Natural killer cell treated with Interleukin-12 subunit alpha and Interleukin-12 subunit beta and Interleukin-15 and Interleukin-18, amount 100 ng/mL, for 72 hours (primary cell): ENCODE data around the gene LCE5A. TPM values are rescaled to one million over a fixed set of nuclear protein-coding genes. Genes with fewer than 3 reads are reported as not detected.
A peak's percentile ranks its signal among the peaks of the same experiment; 100 is the strongest.
"Not testable (repeated sequence)": the region's sequence is repeated elsewhere in the genome, so short reads cannot be mapped to it uniquely, and the experiment has no call there.

Experiments
- ATAC-seq, 2 donors: fragments of 150-1000 bp; cut with Tn5 transposase in 1 of 2; sonication (Bioruptor Pico), chemical (Tn5 transposase) in 1 of 2; 2 replicates each; pipeline ENCODE4 v1.10.0; 2021
- DNase-seq: peaks from one replicate; pipeline ENCODE4 v3.0.0; 2022; ENCODE audit warnings: low spot score
- H3K27ac Mint-ChIP-seq, 2 donors: 1 replicate in 1 of 2; 2 replicates in 1 of 2; pipeline ENCODE4 v1.8.0; 2022; ENCODE audit warnings: mixed read lengths in 2 of 2, mild to moderate bottlenecking in 1 of 2, moderate library complexity in 1 of 2
- H3K27me3 Mint-ChIP-seq, 2 donors: 1 replicate in 1 of 2; 2 replicates in 1 of 2; pipeline ENCODE4 v1.8.0; 2022; ENCODE audit warnings: mixed read lengths in 2 of 2
- H3K36me3 Mint-ChIP-seq: one replicate; pipeline ENCODE4 v1.8.0; 2022; ENCODE audit warnings: mixed read lengths
- H3K4me1 Mint-ChIP-seq, 2 donors: 1 replicate in 1 of 2; 2 replicates in 1 of 2; pipeline ENCODE4 v1.8.0; 2022; ENCODE audit warnings: low read depth in 2 of 2, mixed read lengths in 2 of 2, mild to moderate bottlenecking in 1 of 2
- H3K4me3 Mint-ChIP-seq: one replicate; pipeline ENCODE4 v1.8.0; 2022; ENCODE audit warnings: mixed read lengths
- H3K9me3 Mint-ChIP-seq: 2 replicates; pipeline ENCODE4 v1.8.0; 2022; ENCODE audit warnings: mixed read lengths
- total RNA-seq, 2 donors: library from RNA; stranded (reverse); gene quantifications; one replicate each; pipeline ENCODE4 v1.2.3, GENCODE V29; 2022

Gene LCE5A
- total RNA-seq: not detected

GRCh38 chr1:152510503-152510902 lies at the start of gene LCE5A:
LCE5A (plus strand) TSS chr1:152510803; CDS start chr1:152511535, 732 bp downstream.
- Mint-ChIP-seq H3K27me3 (peaks cover 36 to 56% of the 10 kb centered on the region in 2 donors), H3K36me3 (no peaks in the 10 kb centered on the region), H3K9me3 (no peaks in the 10 kb centered on the region), H3K27ac (no peak within 1 kb of the TSS), H3K4me3 (no peak within 1 kb of the TSS), H3K4me1 (no peaks in the 10 kb centered on the region)
- ATAC-seq (no peak), DNase-seq (no peak)

DNA sequence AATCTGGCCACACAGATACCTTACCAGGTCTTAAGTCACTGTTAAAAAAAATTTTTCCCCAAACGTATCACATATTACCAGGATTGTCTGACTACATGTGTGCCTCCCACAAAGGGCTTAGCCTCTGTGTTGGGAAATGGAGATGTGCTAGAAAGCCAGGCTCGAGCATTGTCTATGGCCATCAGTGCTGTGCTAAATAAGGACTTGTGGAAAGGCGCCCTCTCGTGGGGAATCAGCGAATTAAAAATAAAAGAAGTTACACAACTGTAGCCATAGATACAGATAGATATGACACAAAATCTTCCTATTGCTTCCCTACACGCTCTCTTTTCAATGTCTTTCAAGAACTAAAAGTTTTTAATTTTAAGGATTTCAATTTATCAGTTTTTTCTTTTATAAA lies 49.1 kb upstream of the LCE5A start:
- Mint-ChIP-seq H3K4me3 (no peak overlapping the region), H3K36me3 (peaks cover 5% of the 10 kb centered on the region)

DNA sequence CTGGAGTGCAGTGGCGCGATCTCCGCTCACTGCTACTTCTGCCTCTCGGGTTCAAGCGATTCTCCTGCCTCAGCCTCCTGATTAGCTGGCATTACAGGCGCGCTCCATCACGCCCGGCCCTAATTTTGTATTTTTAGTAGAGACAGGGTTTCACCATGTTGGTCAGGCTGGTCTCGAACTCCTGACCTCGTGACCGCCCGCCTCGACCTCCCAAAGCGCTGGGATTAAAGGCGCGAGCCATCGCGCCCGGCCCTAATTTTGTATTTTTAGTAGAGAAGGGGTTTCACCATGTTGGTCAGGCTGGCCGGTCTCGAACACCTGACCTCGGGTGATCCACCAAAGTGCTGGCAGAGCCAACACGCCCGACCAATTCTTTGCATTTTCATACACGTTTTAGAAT lies 48.0 kb upstream of the LCE5A start:
- Mint-ChIP-seq H3K36me3 (peaks cover 12% of the 10 kb centered on the region), H3K4me3 (no peak overlapping the region), H3K9me3 (no peaks in the 10 kb centered on the region), H3K27me3 (peaks cover 13 to 24% of the 10 kb centered on the region in 2 donors), H3K27ac (no peak overlapping the region), H3K4me1 (peaks cover 24 to 27% of the 10 kb centered on the region in 2 donors)
- no peak for ATAC-seq
- DNase-seq: no peak

More for the DNA sequence above, 49.1 kb upstream of the LCE5A start:
- H3K9me3 Mint-ChIP-seq: no peaks in the 10 kb centered on the region
- ATAC-seq (peak; percentile 43 to 45), DNase-seq (peak; percentile 71)
- H3K4me1 Mint-ChIP-seq: peaks cover 24 to 27% of the 10 kb centered on the region in 2 donors
- peaks cover 8 to 16% of the 10 kb centered on the region in 2 donors for H3K27me3 Mint-ChIP-seq
- peak overlapping the region; percentile 47 to 80 for H3K27ac Mint-ChIP-seq

- no peak overlapping the region for H3K27ac Mint-ChIP-seq
- no peak overlapping the region for H3K4me3 Mint-ChIP-seq
- ATAC-seq (no peak), DNase-seq (no peak)
- peaks cover 23 to 36% of the 10 kb centered on the region in 2 donors for H3K27me3 Mint-ChIP-seq
- H3K4me1 Mint-ChIP-seq: peaks cover 4 to 5% of the 10 kb centered on the region in 2 donors
- H3K9me3 Mint-ChIP-seq: no peaks in the 10 kb centered on the region
- peaks cover 14% of the 10 kb centered on the region for H3K36me3 Mint-ChIP-seq
Observed at GRCh38 chr1:152466217-152466616, 44.4 kb upstream of the LCE5A start.

GRCh38 chr1:152473887-152474537 lies 36.6 kb upstream of the LCE5A start:
- Mint-ChIP-seq H3K27me3 (peaks cover 0 to 5% of the 10 kb centered on the region in 2 donors), H3K4me1 (peaks cover 0 to 3% of the 10 kb centered on the region in 2 donors)

DNA sequence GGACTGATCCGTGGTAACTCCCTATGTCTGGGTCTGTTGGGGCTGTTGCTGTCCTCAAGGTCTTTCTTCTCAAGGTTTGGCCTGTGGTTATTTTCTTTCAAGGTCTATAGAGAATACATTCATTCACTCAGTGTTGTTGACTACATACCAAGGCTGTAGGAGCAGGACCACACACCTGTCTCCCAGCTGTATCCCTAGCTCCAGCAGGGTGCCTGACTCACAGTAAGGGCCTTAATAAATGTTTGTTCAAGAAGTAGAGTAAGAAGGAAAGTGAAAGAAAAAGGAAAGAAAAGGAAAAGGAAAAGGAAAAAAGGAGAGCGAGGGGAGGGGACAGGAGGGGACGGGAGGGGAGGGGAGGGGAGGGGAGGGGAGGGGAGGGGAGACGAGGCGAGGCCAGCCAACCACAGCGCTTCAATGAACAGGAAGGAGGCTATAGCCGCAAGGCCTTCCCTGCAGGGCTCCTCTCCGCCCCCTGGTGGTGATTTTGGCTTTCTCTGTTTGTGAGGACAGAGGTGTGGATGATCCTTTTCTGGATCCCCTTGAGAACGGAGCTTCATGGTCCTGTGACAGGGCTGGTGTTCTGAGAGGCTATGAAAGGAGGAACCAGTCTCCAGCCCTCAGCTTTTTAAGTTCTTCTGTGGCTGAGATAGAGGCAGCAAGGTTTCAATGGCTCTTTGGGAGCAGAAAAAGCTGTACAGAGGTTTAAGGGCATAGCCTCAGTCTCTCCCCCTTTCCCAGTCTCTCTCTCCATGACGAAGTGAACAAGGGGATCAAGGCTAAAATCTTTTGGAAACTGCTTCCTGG lies 30.6 kb upstream of the LCE5A start:
- H3K27ac Mint-ChIP-seq: peak overlapping the region in 1 of 2 donors; percentile 80
- peaks cover 10% of the 10 kb centered on the region for H3K9me3 Mint-ChIP-seq
- peak overlapping the region; percentile 5 for H3K4me3 Mint-ChIP-seq
- peaks cover 7% of the 10 kb centered on the region for H3K36me3 Mint-ChIP-seq
- peaks cover 0 to 5% of the 10 kb centered on the region in 2 donors for H3K27me3 Mint-ChIP-seq
- H3K4me1 Mint-ChIP-seq: peaks cover 6 to 7% of the 10 kb centered on the region in 2 donors
- peak; percentile 65 to 81 for ATAC-seq
- DNase-seq: peak; percentile 72

More at GRCh38 chr1:152473887-152474537, 36.6 kb upstream of the LCE5A start:
- Mint-ChIP-seq H3K4me3 (no peak overlapping the region), H3K36me3 (peaks cover 7% of the 10 kb centered on the region), H3K9me3 (peaks cover 13% of the 10 kb centered on the region), H3K27ac (no peak overlapping the region)
- ATAC-seq (no peak), DNase-seq (no peak)

GRCh38 chr1:152481869-152482664 lies 28.5 kb upstream of the LCE5A start:
- Mint-ChIP-seq H3K36me3 (peaks cover 3% of the 10 kb centered on the region), H3K9me3 (peaks cover 8% of the 10 kb centered on the region), H3K27ac (no peak overlapping the region), H3K27me3 (peaks cover under 1 to 7% of the 10 kb centered on the region in 2 donors), H3K4me1 (peaks cover 6 to 7% of the 10 kb centered on the region in 2 donors), H3K4me3 (no peak overlapping the region)
- ATAC-seq (no peak), DNase-seq (no peak)

DNA sequence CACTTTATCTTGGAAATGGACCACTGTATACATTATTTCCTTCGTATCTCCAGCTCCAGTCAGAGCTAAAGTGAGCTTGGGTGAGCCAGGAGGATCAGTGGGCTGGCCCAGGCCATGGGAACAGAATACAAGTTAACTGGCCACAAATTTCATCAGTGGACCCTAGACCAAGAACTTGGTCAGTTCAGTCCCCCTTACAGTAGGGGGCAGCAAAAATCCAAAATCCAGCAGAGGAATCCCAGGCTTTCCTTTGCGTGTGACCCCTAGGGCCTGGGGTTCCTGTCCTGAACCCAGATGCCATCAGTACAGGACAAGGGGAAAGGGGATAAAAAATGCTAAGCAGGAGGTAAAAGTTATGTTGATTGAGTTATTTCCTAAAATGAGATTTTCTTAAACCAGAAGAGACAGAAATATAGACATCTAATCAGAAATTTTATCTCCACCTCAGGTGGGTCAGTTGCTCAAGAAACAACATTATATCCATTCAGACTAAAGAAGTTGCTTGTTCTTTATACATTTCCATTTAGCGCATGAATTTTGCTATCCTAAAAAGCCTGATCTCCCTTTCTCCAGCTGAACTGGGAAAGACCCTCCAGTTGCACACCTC lies 24.1 kb upstream of the LCE5A start:
- H3K36me3 Mint-ChIP-seq: no peaks in the 10 kb centered on the region
- H3K27me3 Mint-ChIP-seq: peaks cover 18 to 22% of the 10 kb centered on the region in 2 donors
- H3K27ac Mint-ChIP-seq: no peak overlapping the region
- H3K4me1 Mint-ChIP-seq: no peaks in the 10 kb centered on the region
- no peak overlapping the region for H3K4me3 Mint-ChIP-seq
- no peak for DNase-seq
- no peak for ATAC-seq
- H3K9me3 Mint-ChIP-seq: no peaks in the 10 kb centered on the region

- H3K27ac Mint-ChIP-seq: no peak overlapping the region
- H3K4me3 Mint-ChIP-seq: no peak overlapping the region
- no peaks in the 10 kb centered on the region for H3K9me3 Mint-ChIP-seq
- no peaks in the 10 kb centered on the region for H3K4me1 Mint-ChIP-seq
- ATAC-seq (no peak), DNase-seq (no peak)
- H3K27me3 Mint-ChIP-seq: peaks cover 18 to 22% of the 10 kb centered on the region in 2 donors
- no peaks in the 10 kb centered on the region for H3K36me3 Mint-ChIP-seq
Observed at GRCh38 chr1:152487871-152488270, 22.7 kb upstream of the LCE5A start.

DNA sequence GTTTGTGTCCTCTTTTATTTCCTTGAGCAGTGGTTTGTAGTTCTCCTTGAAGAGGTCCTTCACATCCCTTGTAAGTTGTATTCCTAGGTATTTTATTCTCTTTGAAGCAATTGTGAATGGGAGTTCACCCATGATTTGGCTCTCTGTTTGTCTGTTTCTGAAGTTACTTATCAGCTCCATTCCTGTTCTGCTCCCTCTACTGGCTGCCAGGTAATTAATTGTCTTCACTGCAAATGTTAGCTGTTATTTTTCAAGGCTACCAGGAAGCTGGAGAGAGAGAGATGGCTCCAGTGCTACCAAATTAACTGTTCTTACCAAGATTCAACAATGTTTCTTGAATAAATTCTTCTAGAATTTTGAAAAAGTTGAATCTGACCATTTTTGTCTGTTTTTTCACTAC lies 19.1 kb upstream of the LCE5A start:
- not testable (repeated sequence) for H3K27ac Mint-ChIP-seq, H3K36me3 Mint-ChIP-seq, ATAC-seq, H3K4me1 Mint-ChIP-seq, H3K4me3 Mint-ChIP-seq, DNase-seq, H3K9me3 Mint-ChIP-seq
- peaks cover 21 to 30% of the 10 kb centered on the region in 2 donors for H3K27me3 Mint-ChIP-seq

DNA sequence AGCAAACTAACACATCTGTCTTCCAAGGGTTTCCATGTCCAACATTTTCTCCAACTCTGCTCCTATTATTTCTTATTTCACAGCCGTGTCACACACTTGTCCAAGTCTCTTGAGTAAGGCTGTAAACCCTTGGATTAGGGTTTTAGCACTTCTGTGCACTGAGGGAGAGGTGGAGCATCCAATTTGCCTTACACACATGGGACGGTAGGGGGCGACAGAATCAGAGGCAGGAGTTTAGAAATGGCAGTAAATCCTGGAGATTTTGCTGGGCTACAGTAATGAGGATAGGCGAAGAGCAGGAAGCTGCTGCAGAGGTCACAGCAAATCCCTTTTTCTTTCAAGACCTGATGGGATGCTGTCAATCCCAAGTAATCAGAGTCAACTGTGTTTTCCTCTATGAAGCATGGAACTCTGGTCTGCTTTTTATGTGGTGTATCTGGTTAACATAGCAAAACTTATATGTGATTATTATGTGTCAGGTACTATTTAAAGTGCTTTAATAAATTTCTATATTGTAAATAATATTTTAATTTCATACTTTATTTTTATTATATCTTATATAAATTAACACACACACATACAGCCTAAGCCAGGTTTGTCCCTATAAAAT lies 15.4 kb upstream of the LCE5A start:
- Mint-ChIP-seq H3K27me3 (peaks cover 8 to 13% of the 10 kb centered on the region in 2 donors), H3K36me3 (no peaks in the 10 kb centered on the region), H3K9me3 (no peaks in the 10 kb centered on the region), H3K27ac (no peak overlapping the region), H3K4me3 (no peak overlapping the region), H3K4me1 (no peaks in the 10 kb centered on the region)
- DNase-seq: no peak
- ATAC-seq: no peak

GRCh38 chr1:152497273-152497672 lies 13.3 kb upstream of the LCE5A start:
- no peaks in the 10 kb centered on the region for H3K4me1 Mint-ChIP-seq
- no peak overlapping the region for H3K27ac Mint-ChIP-seq
- no peaks in the 10 kb centered on the region for H3K36me3 Mint-ChIP-seq
- no peaks in the 10 kb centered on the region for H3K9me3 Mint-ChIP-seq
- DNase-seq (no peak), ATAC-seq (no peak)
- no peak overlapping the region for H3K4me3 Mint-ChIP-seq
- peaks cover 14 to 15% of the 10 kb centered on the region in 2 donors for H3K27me3 Mint-ChIP-seq

GRCh38 chr1:152501704-152502103 lies 8.9 kb upstream of the LCE5A start:
- H3K27ac Mint-ChIP-seq: no peak overlapping the region
- peaks cover 13 to 20% of the 10 kb centered on the region in 2 donors for H3K27me3 Mint-ChIP-seq
- DNase-seq: no peak
- H3K36me3 Mint-ChIP-seq: no peaks in the 10 kb centered on the region
- H3K9me3 Mint-ChIP-seq: no peaks in the 10 kb centered on the region
- no peak overlapping the region for H3K4me3 Mint-ChIP-seq
- no peaks in the 10 kb centered on the region for H3K4me1 Mint-ChIP-seq
- ATAC-seq: no peak
